H9 (cell line): Measurements from ENCODE around the gene OR6S1. TPM values are rescaled to one million over a fixed set of nuclear protein-coding genes. Genes with fewer than 3 reads are reported as not detected.

ENCODE experiments used
- DNase-seq: peaks from one replicate; pipeline ENCODE4 v3.0.0-alpha.2; 2017
- H2AFZ ChIP-seq: one replicate; pipeline ENCODE4 v1.6.1; 2013; ENCODE audit warnings: mild to moderate bottlenecking, low read length, control low read depth, moderate library complexity
- H2AK5ac ChIP-seq: 2 replicates; pipeline ENCODE4 v1.6.1; 2013; ENCODE audit warnings: low read length, control low read depth, mixed read lengths; ENCODE audit not compliant: insufficient read length
- H2BK120ac ChIP-seq: one replicate; pipeline ENCODE4 v1.6.1; 2013; ENCODE audit warnings: low read depth, mild to moderate bottlenecking, low read length, control low read depth, inconsistent platforms; ENCODE audit not compliant: poor library complexity, severe bottlenecking
- H2BK12ac ChIP-seq: 2 replicates; pipeline ENCODE4 v1.6.1; 2013; ENCODE audit warnings: low read length, control low read depth, mixed read lengths, low read depth; ENCODE audit not compliant: insufficient read length
- H2BK15ac ChIP-seq: 2 replicates; pipeline ENCODE4 v1.6.1; 2013; ENCODE audit warnings: low read depth, low read length, control low read depth
- H2BK20ac ChIP-seq: one replicate; pipeline ENCODE4 v1.6.1; 2013; ENCODE audit warnings: low read depth, mild to moderate bottlenecking, low read length, control low read depth, inconsistent platforms; ENCODE audit not compliant: poor library complexity, severe bottlenecking
- H2BK5ac ChIP-seq: 2 replicates; pipeline ENCODE4 v1.6.1; 2013; ENCODE audit warnings: low read length, control low read depth, mixed read lengths; ENCODE audit not compliant: insufficient read length
- H3K14ac ChIP-seq: 2 replicates; pipeline ENCODE4 v1.6.1; 2013; ENCODE audit warnings: low read length, control low read depth; ENCODE audit not compliant: insufficient read depth
- H3K18ac ChIP-seq: 2 replicates; pipeline ENCODE4 v1.6.1; 2013; ENCODE audit warnings: low read depth, mild to moderate bottlenecking, mixed read lengths, low read length, control low read depth; ENCODE audit not compliant: insufficient read length
- H3K23ac ChIP-seq: 2 replicates; pipeline ENCODE4 v1.6.1; 2013; ENCODE audit warnings: low read length, control low read depth, mixed read lengths, low read depth; ENCODE audit not compliant: insufficient read length
- H3K23me2 ChIP-seq: 2 replicates; pipeline ENCODE4 v1.6.1; 2013; ENCODE audit warnings: low read depth, mild to moderate bottlenecking, mixed read lengths, low read length, control low read depth; ENCODE audit not compliant: insufficient read length, poor library complexity, severe bottlenecking
- H3K27ac ChIP-seq: 2 replicates; pipeline ENCODE4 v1.5.1; 2013; ENCODE audit warnings: low read length, control low read depth, mixed read lengths, low read depth; ENCODE audit not compliant: insufficient read length
- H3K27me3 ChIP-seq: 2 replicates; pipeline ENCODE4 v1.6.1; 2013; ENCODE audit warnings: low read length, control low read depth, inconsistent platforms; ENCODE audit not compliant: insufficient read depth
- H3K4ac ChIP-seq: 2 replicates; pipeline ENCODE4 v1.6.1; 2013; ENCODE audit warnings: low read depth, mild to moderate bottlenecking, control low read depth, inconsistent platforms, low read length, moderate library complexity
- H3K4me1 ChIP-seq: 2 replicates; pipeline ENCODE4 v1.6.1; 2013; ENCODE audit warnings: low read length, control low read depth, inconsistent platforms; ENCODE audit not compliant: insufficient read depth
- H3K4me2 ChIP-seq: 2 replicates; pipeline ENCODE4 v1.6.1; 2013; ENCODE audit warnings: low read length, control low read depth, mixed read lengths; ENCODE audit not compliant: insufficient read length, insufficient read depth
- H3K56ac ChIP-seq: 2 replicates; pipeline ENCODE4 v1.6.1; 2013; ENCODE audit warnings: low read depth, mild to moderate bottlenecking, mixed read lengths, low read length, control low read depth; ENCODE audit not compliant: insufficient read length
- H3K79me1 ChIP-seq: 2 replicates; pipeline ENCODE4 v1.6.1; 2013; ENCODE audit warnings: low read depth, mild to moderate bottlenecking, moderate library complexity, low read length, control low read depth, inconsistent platforms; ENCODE audit not compliant: insufficient read depth, poor library complexity, severe bottlenecking
- H3K79me2 ChIP-seq: 2 replicates; pipeline ENCODE4 v1.6.1; 2013; ENCODE audit warnings: low read length, control low read depth, inconsistent platforms; ENCODE audit not compliant: insufficient read depth
- H3K9ac ChIP-seq: 2 replicates; pipeline ENCODE4 v1.6.1; 2013; ENCODE audit warnings: low read length, control low read depth, mixed read lengths; ENCODE audit not compliant: insufficient read length; ENCODE audit errors: extremely low read depth
- H3K9me3 ChIP-seq: one replicate; pipeline ENCODE4 v1.6.1; 2013; ENCODE audit warnings: low read depth, low read length, inconsistent platforms; ENCODE audit not compliant: control insufficient read depth
- H3T11ph ChIP-seq: one replicate; pipeline ENCODE4 v1.6.1; 2013; ENCODE audit warnings: mild to moderate bottlenecking, low read length, control low read depth, inconsistent platforms
- H4K20me1 ChIP-seq: one replicate; pipeline ENCODE4 v1.6.1; 2013; ENCODE audit not compliant: control insufficient read depth, insufficient read length, insufficient read depth
- H4K5ac ChIP-seq: 2 replicates; pipeline ENCODE4 v1.6.1; 2013; ENCODE audit warnings: low read depth, mild to moderate bottlenecking, mixed read lengths, low read length, control low read depth; ENCODE audit not compliant: insufficient read length
- H4K8ac ChIP-seq: replicated peaks from 2 replicates; pipeline ENCODE4 v1.6.1; 2013; ENCODE audit warnings: low read length, control low read depth, mixed read lengths, low read depth; ENCODE audit not compliant: insufficient read length
- H4K91ac ChIP-seq: 2 replicates; pipeline ENCODE4 v1.6.1; 2013; ENCODE audit warnings: low read depth, mild to moderate bottlenecking, moderate library complexity, mixed read lengths, low read length, control low read depth; ENCODE audit not compliant: insufficient read length
- H3K27ac Mint-ChIP-seq, 3 experiments: 2 replicates in 2 of 3; 3 replicates in 1 of 3; pipeline ENCODE4 v1.8.0; 2020 to 2021; ENCODE audit warnings: mixed read lengths in 3 of 3, mild to moderate bottlenecking in 1 of 3, moderate library complexity in 1 of 3
- H3K27me3 Mint-ChIP-seq: 2 replicates; pipeline ENCODE4 v1.8.0; 2021; ENCODE audit warnings: low read depth, mild to moderate bottlenecking, moderate library complexity, mixed read lengths
- H3K36me3 Mint-ChIP-seq, 3 experiments: 2 replicates in 2 of 3; 3 replicates in 1 of 3; pipeline ENCODE4 v1.8.0; 2020 to 2021; ENCODE audit warnings: low read depth in 3 of 3, mixed read lengths in 3 of 3; ENCODE audit not compliant: insufficient read depth in 1 of 3
- H3K4me1 Mint-ChIP-seq, 2 experiments: 2 replicates each; pipeline ENCODE4 v1.8.0; 2020; ENCODE audit warnings: mixed read lengths in 2 of 2
- H3K4me3 Mint-ChIP-seq, 2 experiments: 2 replicates in 1 of 2; 3 replicates in 1 of 2; pipeline ENCODE4 v1.8.0; 2020 to 2021; ENCODE audit warnings: mild to moderate bottlenecking in 2 of 2, mixed read lengths in 2 of 2, moderate library complexity in 1 of 2
- H3K9me3 Mint-ChIP-seq, 2 experiments: 2 replicates in 1 of 2; 3 replicates in 1 of 2; pipeline ENCODE4 v1.8.0; 2020; ENCODE audit warnings: mild to moderate bottlenecking in 2 of 2, mixed read lengths in 2 of 2, moderate library complexity in 1 of 2
- CTCF ChIP-seq: fragments of 200-600 bp; sonication (generic); conservative IDR thresholded peaks from 3 replicates; pipeline ENCODE4 v1.8.0; 2021; ENCODE audit warnings: antibody characterized with exemption, mild to moderate bottlenecking
- WGBS: extraction: QIAGEN DNeasy Blood & Tissue Kit; methylation state at CpG from one replicate; pipeline ENCODE4 v1.1.7; 2013; ENCODE audit warnings: missing lambda C conversion rate, low lambda C conversion rate, mixed read lengths; ENCODE audit not compliant: insufficient read length; ENCODE audit errors: extremely low coverage; 5-methylcytosine and 5-hydroxymethylcytosine counted together
- total RNA-seq: library from RNA; stranded (reverse); gene quantifications from 2 replicates; pipeline ENCODE4 v1.2.1, GENCODE V29; 2021

The OR6S1 gene
- total RNA-seq, 1 experiment from 2014 or later, result not detected

DNA sequence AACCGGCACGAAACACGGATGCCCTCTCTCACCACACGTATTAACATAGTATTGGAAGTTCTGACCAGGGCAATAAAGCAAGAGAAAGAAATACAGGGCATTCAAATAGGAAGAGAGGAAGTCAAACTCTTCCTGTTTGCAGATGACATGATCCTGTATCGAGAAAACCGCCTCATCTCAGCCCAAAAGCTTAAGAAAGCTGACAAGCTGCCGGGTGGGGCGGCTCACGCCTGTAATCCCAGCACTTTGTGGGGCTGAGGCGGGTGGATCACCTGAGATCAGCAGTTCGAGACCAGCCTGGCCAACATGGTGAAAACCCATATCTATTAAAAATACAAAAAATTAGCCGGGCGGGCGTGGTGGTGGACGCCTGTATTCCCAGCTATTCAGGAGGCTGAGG, 17.7 kb downstream of the OR6S1 start:
- H3K4me1 Mint-ChIP-seq, result peaks cover 42 to 47% of the 10 kb centered on the region in 2 experiments
- H2BK120ac ChIP-seq, result no peak overlapping the region
- peak overlapping the region; percentile 100 for H3K4me2 ChIP-seq

More for the DNA sequence above, 17.7 kb downstream of the OR6S1 start:
- H2BK5ac ChIP-seq, result no peak overlapping the region
- H3K9me3 Mint-ChIP-seq, result peaks cover 0 to 2% of the 10 kb centered on the region in 2 experiments; a peak in 2 of 5 replicates
- H4K91ac ChIP-seq, result no peak overlapping the region
- H2BK15ac ChIP-seq, result no peak overlapping the region
- no peak overlapping the region for H4K5ac ChIP-seq
- H3K23ac ChIP-seq, result no peak overlapping the region
- H3K27ac Mint-ChIP-seq, result no peak overlapping the region
- no peak overlapping the region for H3K9ac ChIP-seq
- peaks cover 8% of the 10 kb centered on the region; the same call in 1 of the 2 replicates for H3K27me3 ChIP-seq
- H3K79me1 ChIP-seq, result no peaks in the 10 kb centered on the region
- no peak overlapping the region for H3K4ac ChIP-seq
- H3K27ac ChIP-seq, result no peak overlapping the region
- H3K36me3 Mint-ChIP-seq, result peaks cover 0 to 2% (median 0%) of the 10 kb centered on the region in 3 experiments; a peak in 2 of 7 replicates
- no peak overlapping the region for H4K8ac ChIP-seq
- H3K23me2 ChIP-seq, result peaks cover 30% of the 10 kb centered on the region
- H3K56ac ChIP-seq, result no peak overlapping the region
- H2AFZ ChIP-seq, result no peak overlapping the region
- H3K4me3 Mint-ChIP-seq, result peak overlapping the region; percentile 87 to 94
- no peak overlapping the region for H3K14ac ChIP-seq
- H3K18ac ChIP-seq, result no peak overlapping the region
- no peak overlapping the region for H2AK5ac ChIP-seq
- peaks cover 50% of the 10 kb centered on the region for H3K27me3 Mint-ChIP-seq
- WGBS, result no CpG with 5 or more reads among the region's 15 CpGs
- no peak overlapping the region for H2BK20ac ChIP-seq
- no peak overlapping the region for H2BK12ac ChIP-seq
- DNase-seq, result no peak
- no peak for TF ChIP-seq CTCF
- H3K9me3 ChIP-seq, result no peaks in the 10 kb centered on the region
- H3T11ph ChIP-seq, result no peak overlapping the region
- no peaks in the 10 kb centered on the region for H3K79me2 ChIP-seq
- no peaks in the 10 kb centered on the region for H3K4me1 ChIP-seq
- H4K20me1 ChIP-seq, result no peaks in the 10 kb centered on the region
